HG03460 (cell line): ENCODE data around the gene REEP6.

Experiments used
- ATAC-seq: cut with Tn5 transposase; IDR thresholded peaks from one replicate; pipeline ENCODE4 v1.9.1; 2021; ENCODE audit not compliant: unreplicated experiment

REEP6 gene

DNA sequence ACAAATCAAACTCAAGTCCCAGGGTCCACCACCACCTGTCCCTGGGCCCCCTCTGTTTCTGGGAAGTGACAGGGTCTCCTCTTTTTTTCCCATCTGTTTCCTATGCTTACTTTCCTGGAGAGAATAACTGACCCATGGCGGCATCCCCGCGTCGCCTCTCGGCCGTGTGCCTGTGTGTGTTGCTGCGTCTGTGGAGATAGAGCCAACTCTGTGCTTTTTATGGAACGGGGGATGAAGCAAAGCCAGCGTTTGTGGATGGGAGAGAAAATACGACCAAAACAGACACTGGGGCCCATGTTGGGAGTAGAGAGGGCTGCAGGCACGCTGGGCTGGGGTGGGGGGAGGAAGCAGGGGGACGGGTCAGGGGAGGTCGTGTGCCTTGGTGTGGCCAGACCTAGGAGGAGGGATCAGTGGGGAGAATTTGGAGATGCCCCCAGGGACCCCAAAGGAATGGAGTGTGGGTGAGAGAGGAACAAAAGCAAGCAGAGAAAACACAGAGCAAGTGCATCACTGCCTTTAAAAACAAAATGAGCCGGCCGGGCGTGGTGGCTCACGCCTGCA, 49.5 kb downstream of the REEP6 start:
- no peak for ATAC-seq
